HG03469 (cell line): Measurements from ENCODE around the gene CXorf51B.
"Not testable (repeated sequence)": the region's sequence is repeated elsewhere in the genome, so short reads cannot be mapped to it uniquely, and the experiment has no call there.

Source experiments
- ATAC-seq: cut with Tn5 transposase; IDR thresholded peaks from one replicate; pipeline ENCODE4 v1.9.1; 2021; ENCODE audit warnings: mild to moderate bottlenecking, moderate library complexity, moderate number of reproducible peaks; ENCODE audit not compliant: unreplicated experiment

Gene CXorf51B

DNA sequence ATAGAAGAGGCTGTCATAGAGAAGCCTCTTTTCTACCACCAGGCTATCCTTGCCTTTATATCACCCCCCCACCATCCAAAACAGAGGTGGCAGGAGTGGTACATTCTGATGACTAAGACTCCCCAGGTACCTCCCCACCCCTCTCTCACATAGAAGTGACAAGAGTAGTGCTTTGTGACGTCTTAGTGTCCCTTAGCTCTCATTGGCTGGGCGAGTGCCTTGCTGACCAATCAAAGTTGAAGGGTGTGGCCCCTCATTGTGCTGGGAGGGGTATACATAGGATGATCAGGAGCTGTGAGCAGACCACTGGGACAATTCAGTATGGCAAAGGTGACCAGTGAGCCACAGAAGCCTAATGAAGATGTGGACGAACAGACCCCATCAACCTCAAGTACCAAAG lies at the start of gene CXorf51B:
Gene CXorf51B, plus strand, starts transcription at position 301 of the 400 bp plus-strand sequence. Its CDS starts 21 bp downstream, at position 322.
- ATAC-seq = not testable (repeated sequence)

- ATAC-seq = not testable (repeated sequence)
These were observed 5.1 kb downstream of the CXorf51B start, which contains the start of gene CXorf51A for GRCh38 chrX:146814644-146815043. Gene CXorf51A (minus strand): TSS chrX:146814744. CDS start chrX:146814723, 21 bp downstream.

- no peak for ATAC-seq
These were observed 22.4 kb downstream of the CXorf51B start for GRCh38 chrX:146831994-146832393.

GRCh38 chrX:146854281-146854680 lies 44.7 kb downstream of the CXorf51B start:
- no peak for ATAC-seq
